ENCODE results near the gene CCDC87. TPM values are rescaled to one million over a fixed set of nuclear protein-coding genes. Genes with fewer than 3 reads are reported as not detected.

Gene CCDC87
- polyA plus RNA-seq, 1 experiment = 0.15 TPM

GRCh38 chr11:66556086-66556485 lies 36.8 kb downstream of the CCDC87 start:
- Histone ChIP-seq H3K36me3 (ENCODE audit: control insufficient read depth, insufficient read depth, low read length) (no peaks in the 10 kb centered on the region), H3K27me3 (ENCODE audit: control insufficient read depth, insufficient read depth, low read length) (peaks cover 7% of the 10 kb centered on the region), H3K4me3 (ENCODE audit: low read depth, low read length) (no peak overlapping the region)
- TF ChIP-seq, protein P1, sequence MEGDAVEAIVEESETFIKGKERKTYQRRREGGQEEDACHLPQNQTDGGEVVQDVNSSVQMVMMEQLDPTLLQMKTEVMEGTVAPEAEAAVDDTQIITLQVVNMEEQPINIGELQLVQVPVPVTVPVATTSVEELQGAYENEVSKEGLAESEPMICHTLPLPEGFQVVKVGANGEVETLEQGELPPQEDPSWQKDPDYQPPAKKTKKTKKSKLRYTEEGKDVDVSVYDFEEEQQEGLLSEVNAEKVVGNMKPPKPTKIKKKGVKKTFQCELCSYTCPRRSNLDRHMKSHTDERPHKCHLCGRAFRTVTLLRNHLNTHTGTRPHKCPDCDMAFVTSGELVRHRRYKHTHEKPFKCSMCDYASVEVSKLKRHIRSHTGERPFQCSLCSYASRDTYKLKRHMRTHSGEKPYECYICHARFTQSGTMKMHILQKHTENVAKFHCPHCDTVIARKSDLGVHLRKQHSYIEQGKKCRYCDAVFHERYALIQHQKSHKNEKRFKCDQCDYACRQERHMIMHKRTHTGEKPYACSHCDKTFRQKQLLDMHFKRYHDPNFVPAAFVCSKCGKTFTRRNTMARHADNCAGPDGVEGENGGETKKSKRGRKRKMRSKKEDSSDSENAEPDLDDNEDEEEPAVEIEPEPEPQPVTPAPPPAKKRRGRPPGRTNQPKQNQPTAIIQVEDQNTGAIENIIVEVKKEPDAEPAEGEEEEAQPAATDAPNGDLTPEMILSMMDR (IDR thresholded peaks at IDR 0.05; ENCODE audit: insufficient read depth, low read depth, low read length) = no peak
- ChIA-PET CTCF (no interaction called here), POLR2A (no interaction called here)
- DNase-seq (ENCODE audit: low read depth) = no peak

- POLR2A ChIA-PET = no interaction called here
- CTCF ChIA-PET = no interaction called here
- DNase-seq (ENCODE audit: low read depth) = no peak
These were observed 37.4 kb downstream of the CCDC87 start for GRCh38 chr11:66555416-66555815.

GRCh38 chr11:66554602-66555001 lies 38.3 kb downstream of the CCDC87 start:
- TF ChIP-seq, protein P1 (IDR thresholded peaks at IDR 0.05; ENCODE audit: insufficient read depth, low read depth, low read length) = no peak
- Histone ChIP-seq H3K4me3 (ENCODE audit: low read depth, low read length) (no peak overlapping the region), H3K36me3 (ENCODE audit: control insufficient read depth, insufficient read depth, low read length) (no peaks in the 10 kb centered on the region), H3K27me3 (ENCODE audit: control insufficient read depth, insufficient read depth, low read length) (peaks cover 14% of the 10 kb centered on the region)
- ChIA-PET CTCF (interaction anchor here (0.9 kb wide), 1 partner anchor 9 kb away, joined by 5 read pairs; no protein-coding TSS in a partner anchor), POLR2A (no interaction called here)
- no peak for DNase-seq (ENCODE audit: low read depth)

More at GRCh38 chr11:66555416-66555815, 37.4 kb downstream of the CCDC87 start:
- Histone ChIP-seq H3K4me3 (ENCODE audit: low read depth, low read length) (no peak overlapping the region), H3K27me3 (ENCODE audit: control insufficient read depth, insufficient read depth, low read length) (peaks cover 9% of the 10 kb centered on the region), H3K36me3 (ENCODE audit: control insufficient read depth, insufficient read depth, low read length) (no peaks in the 10 kb centered on the region)
- TF ChIP-seq, protein P1 (IDR thresholded peaks at IDR 0.05; ENCODE audit: insufficient read depth, low read depth, low read length) = no peak

GRCh38 chr11:66550887-66551286 lies 42.0 kb downstream of the CCDC87 start:
- no peak for DNase-seq (ENCODE audit: low read depth)

DNA sequence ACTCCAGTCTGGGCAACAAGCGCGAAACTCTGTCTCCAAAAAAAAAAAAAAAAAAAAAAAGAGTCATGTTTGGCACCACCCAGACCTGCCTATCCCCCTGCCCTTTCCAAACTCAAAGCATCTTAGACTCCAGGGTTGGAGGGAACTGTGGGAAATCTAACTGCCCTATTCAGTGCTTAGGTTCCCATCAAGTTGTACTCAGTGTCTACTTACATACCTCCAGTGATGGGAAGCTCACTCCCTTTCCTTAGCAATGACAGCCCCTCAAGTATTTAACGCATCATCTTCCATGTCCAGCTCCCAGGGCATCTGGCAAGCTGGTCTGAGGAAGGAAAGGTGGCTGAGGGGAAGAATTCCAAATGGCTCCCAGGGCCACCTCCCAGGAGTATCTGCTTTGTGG lies 43.2 kb downstream of the CCDC87 start:
- peaks cover 12% of the 10 kb centered on the region for H3K27me3 ChIP-seq (ENCODE audit: control insufficient read depth, insufficient read depth, low read length)
- no peak overlapping the region for H3K4me3 ChIP-seq (ENCODE audit: low read depth, low read length)
- TF ChIP-seq, protein P1 (IDR thresholded peaks at IDR 0.05; ENCODE audit: insufficient read depth, low read depth, low read length) = no peak
- H3K36me3 ChIP-seq (ENCODE audit: control insufficient read depth, insufficient read depth, low read length) = no peaks in the 10 kb centered on the region
- ChIA-PET CTCF (no interaction called here), POLR2A (no interaction called here)
- DNase-seq (ENCODE audit: low read depth) = no peak

More at GRCh38 chr11:66550887-66551286, 42.0 kb downstream of the CCDC87 start:
- CTCF ChIA-PET = no interaction called here
- Histone ChIP-seq H3K36me3 (ENCODE audit: control insufficient read depth, insufficient read depth, low read length) (no peaks in the 10 kb centered on the region), H3K4me3 (ENCODE audit: low read depth, low read length) (no peak overlapping the region), H3K27me3 (ENCODE audit: control insufficient read depth, insufficient read depth, low read length) (peaks cover 12% of the 10 kb centered on the region)
- POLR2A ChIA-PET = no interaction called here
- TF ChIP-seq, protein P1 (IDR thresholded peaks at IDR 0.05; ENCODE audit: insufficient read depth, low read depth, low read length) = no peak

Measured in BJ (cell line).